Fibroblast of lung (primary cell): Measurements from ENCODE around the gene NPFFR1. TPM values are rescaled to one million over a fixed set of nuclear protein-coding genes. Genes with fewer than 3 reads are reported as not detected.

Experiments used
- DNase-seq, 2 donors: peaks; one replicate each; pipeline versions ENCODE4 v3.0.0 to v3.0.0-alpha.2; 2010; ENCODE audit warnings: low read depth in 2 of 2
- H2AFZ ChIP-seq: 2 replicates; pipeline ENCODE4 v1.5.1; 2012; ENCODE audit warnings: low read length, control low read depth, inconsistent platforms
- H3K27ac ChIP-seq: 2 replicates; pipeline ENCODE4 v1.5.1; 2011; ENCODE audit warnings: low read length, control low read depth; ENCODE audit not compliant: insufficient read depth
- H3K27me3 ChIP-seq: 2 replicates; pipeline ENCODE4 v1.5.1; 2011; ENCODE audit warnings: mild to moderate bottlenecking, low read length; ENCODE audit not compliant: control insufficient read depth, insufficient read depth
- H3K36me3 ChIP-seq: 2 replicates; pipeline ENCODE4 v1.5.1; 2011; ENCODE audit warnings: low read length; ENCODE audit not compliant: control insufficient read depth, insufficient read depth
- H3K4me1 ChIP-seq: 2 replicates; pipeline ENCODE4 v1.5.1; 2011; ENCODE audit warnings: low read length; ENCODE audit not compliant: control insufficient read depth, insufficient read depth; ENCODE audit errors: extremely low read depth
- H3K4me2 ChIP-seq: 2 replicates; pipeline ENCODE4 v1.5.1; 2011; ENCODE audit warnings: low read length, control low read depth; ENCODE audit not compliant: insufficient read depth; ENCODE audit errors: extremely low read depth
- H3K4me3 ChIP-seq, 4 experiments: fragments of 200-600 bp in 1 of 4; sonication (generic) in 1 of 4; replicated peaks in 1 of 4; 2 replicates each; pipeline ENCODE4 v1.5.1; 2011 to 2016; ENCODE audit warnings: low read length in 4 of 4, low read depth in 3 of 4, mild to moderate bottlenecking in 3 of 4, control low read depth in 2 of 4, inconsistent platforms in 1 of 4, mixed read lengths in 1 of 4; ENCODE audit not compliant: insufficient read depth in 1 of 4; ENCODE audit errors: control extremely low read depth in 1 of 4
- H3K79me2 ChIP-seq: 2 replicates; pipeline ENCODE4 v1.5.1; 2012; ENCODE audit warnings: mild to moderate bottlenecking, low read length, inconsistent platforms; ENCODE audit not compliant: control insufficient read depth, insufficient read depth
- H3K9ac ChIP-seq: 2 replicates; pipeline ENCODE4 v1.5.1; 2011; ENCODE audit warnings: mild to moderate bottlenecking, low read length, control low read depth; ENCODE audit not compliant: insufficient read depth
- H3K9me3 ChIP-seq: 2 replicates; pipeline ENCODE4 v1.5.1; 2012; ENCODE audit warnings: low read depth, low read length; ENCODE audit not compliant: control insufficient read depth, insufficient read depth
- H4K20me1 ChIP-seq: 2 replicates; pipeline ENCODE4 v1.5.1; 2011; ENCODE audit warnings: low read length; ENCODE audit not compliant: control insufficient read depth, insufficient read depth; ENCODE audit errors: extremely low read depth
- CTCF ChIP-seq, 2 donors: IDR thresholded peaks in 1 of 2; conservative IDR thresholded peaks in 1 of 2; 1 replicate in 1 of 2; 2 replicates in 1 of 2; pipeline ENCODE4 v1.5.1; 2011 to 2012; ENCODE audit warnings: low read length in 2 of 2, control low read depth in 1 of 2, inconsistent platforms in 1 of 2, low read depth in 1 of 2, mild to moderate bottlenecking in 1 of 2
- EZH2 ChIP-seq: IDR thresholded peaks from 2 replicates; pipeline ENCODE4 v1.5.1; 2012; ENCODE audit warnings: low read length, control low read depth, mild to moderate bottlenecking; ENCODE audit errors: missing control alignments
- polyA plus RNA-seq, 2 donors: library from polyadenylated mRNA; depleted of rRNA in 1 of 2; stranded (reverse) in 1 of 2; unstranded in 1 of 2; fragments of >200 nt; gene quantifications; 2 replicates each; pipeline ENCODE4 v1.2.1, GENCODE V29; 2011 to 2012; ENCODE audit warnings: missing spikeins in 1 of 2
- total RNA-seq: library from RNA; depleted of rRNA; stranded (reverse); fragments of >200 nt; gene quantifications from 2 replicates; pipeline ENCODE4 v1.2.1, GENCODE V29; 2014

The NPFFR1 gene
- total and polyA plus RNA-seq, 2 donors (not counting 1 experiment from before 2014, with no cell fraction given): not detected

GRCh38 chr10:70206762-70207161, 77.0 kb downstream of the NPFFR1 start:
- H3K27ac ChIP-seq: no peak overlapping the region
- H4K20me1 ChIP-seq: no peaks in the 10 kb centered on the region
- no peak overlapping the region for H3K9ac ChIP-seq
- no peaks in the 10 kb centered on the region for H3K9me3 ChIP-seq
- H3K36me3 ChIP-seq: peaks cover 8% of the 10 kb centered on the region
- DNase-seq: no peak
- no peaks in the 10 kb centered on the region for H3K79me2 ChIP-seq
- H3K4me2 ChIP-seq: no peak overlapping the region
- no peak overlapping the region for H2AFZ ChIP-seq
- TF ChIP-seq EZH2: no peak
- TF ChIP-seq CTCF (conservative IDR thresholded peaks at IDR 0.05 in 1 of 2, IDR thresholded peaks at IDR 0.05 in 1 of 2; ENCODE audit: low read depth in 1 of 2, low read length in 2 of 2): no peak
- no peaks in the 10 kb centered on the region for H3K27me3 ChIP-seq
- H3K4me1 ChIP-seq: no peaks in the 10 kb centered on the region
- no peak overlapping the region for H3K4me3 ChIP-seq

GRCh38 chr10:70201105-70201504, 82.7 kb downstream of the NPFFR1 start:
- Histone ChIP-seq H3K4me1 (no peaks in the 10 kb centered on the region), H3K4me3 (no peak overlapping the region), H3K27me3 (no peaks in the 10 kb centered on the region), H2AFZ (no peak overlapping the region), H3K79me2 (no peaks in the 10 kb centered on the region), H3K27ac (no peak overlapping the region), H3K4me2 (no peak overlapping the region), H3K9ac (no peak overlapping the region), H3K9me3 (no peaks in the 10 kb centered on the region), H3K36me3 (peaks cover 12% of the 10 kb centered on the region), H4K20me1 (no peaks in the 10 kb centered on the region)
- TF ChIP-seq CTCF (conservative IDR thresholded peaks at IDR 0.05 in 1 of 2, IDR thresholded peaks at IDR 0.05 in 1 of 2; ENCODE audit: low read depth in 1 of 2, low read length in 2 of 2): no peak
- TF ChIP-seq EZH2: no peak
- no peak for DNase-seq

- Histone ChIP-seq H3K4me3 (no peak overlapping the region), H4K20me1 (no peaks in the 10 kb centered on the region), H3K79me2 (no peaks in the 10 kb centered on the region), H3K9ac (no peak overlapping the region), H3K9me3 (no peaks in the 10 kb centered on the region), H3K27me3 (no peaks in the 10 kb centered on the region), H3K27ac (no peak overlapping the region), H2AFZ (no peak overlapping the region), H3K4me2 (no peak overlapping the region), H3K36me3 (peaks cover 7% of the 10 kb centered on the region), H3K4me1 (peaks cover 4% of the 10 kb centered on the region)
- DNase-seq: no peak
- TF ChIP-seq CTCF (conservative IDR thresholded peaks at IDR 0.05 in 1 of 2, IDR thresholded peaks at IDR 0.05 in 1 of 2; ENCODE audit: low read depth in 1 of 2, low read length in 2 of 2) (no peak), EZH2 (no peak)
Observed at GRCh38 chr10:70198696-70199466, 84.9 kb downstream of the NPFFR1 start.

Other genes with a start within 250 kb of the NPFFR1 start
- gene MACROH2A2, start 231.2 kb downstream of the NPFFR1 start, total RNA-seq: 9.2 and 12.1 TPM in 2 replicates
- gene MACROH2A2, start 231.2 kb downstream of the NPFFR1 start, polyA plus RNA-seq: 12.1 and 15.4 TPM in 2 replicates
- gene AIFM2, start 151.2 kb downstream of the NPFFR1 start, total RNA-seq: 10.0 and 15.5 TPM in 2 replicates
- gene AIFM2, start 151.2 kb downstream of the NPFFR1 start, polyA plus RNA-seq: 11.1 and 15.6 TPM in 2 replicates
- 12.8 and 15.5 TPM in 2 replicates for gene TYSND1, start 137.3 kb downstream of the NPFFR1 start, total RNA-seq
- gene TYSND1, start 137.3 kb downstream of the NPFFR1 start, polyA plus RNA-seq: 2.4 and 2.6 TPM in 2 replicates
- gene SAR1A, start 113.5 kb downstream of the NPFFR1 start, total RNA-seq: 235 and 247 TPM in 2 replicates
- 132 and 138 TPM in 2 replicates for gene SAR1A, start 113.5 kb downstream of the NPFFR1 start, polyA plus RNA-seq
- gene PPA1, start 50.6 kb downstream of the NPFFR1 start, total RNA-seq: 287 and 313 TPM in 2 replicates
- 167 and 207 TPM in 2 replicates for gene PPA1, start 50.6 kb downstream of the NPFFR1 start, polyA plus RNA-seq
- 6.4 and 8.8 TPM in 2 replicates for gene LRRC20, start 98.6 kb upstream of the NPFFR1 start, total RNA-seq
- 8.4 and 13.2 TPM in 2 replicates for gene LRRC20, start 98.6 kb upstream of the NPFFR1 start, polyA plus RNA-seq
- gene EIF4EBP2, start 120.1 kb upstream of the NPFFR1 start, total RNA-seq: 18.0 and 21.8 TPM in 2 replicates
- 41.5 and 44.9 TPM in 2 replicates for gene EIF4EBP2, start 120.1 kb upstream of the NPFFR1 start, polyA plus RNA-seq
- not detected in 2 replicates for gene NODAL, start 157.7 kb upstream of the NPFFR1 start, total RNA-seq
- not detected in 2 replicates for gene NODAL, start 157.7 kb upstream of the NPFFR1 start, polyA plus RNA-seq
- 0.26 and 0.33 TPM in 2 replicates for gene PALD1, start 194.8 kb upstream of the NPFFR1 start, total RNA-seq
- 0.09 and 0.41 TPM in 2 replicates for gene PALD1, start 194.8 kb upstream of the NPFFR1 start, polyA plus RNA-seq